Fibroblast of lung (primary cell): ENCODE results near the gene LMF2. TPM values are rescaled to one million over a fixed set of nuclear protein-coding genes. Genes with fewer than 3 reads are reported as not detected.

Experiments
- DNase-seq, 2 donors: peaks; one replicate each; pipeline versions ENCODE4 v3.0.0 to v3.0.0-alpha.2; 2010; ENCODE audit warnings: low read depth in 2 of 2
- H2AFZ ChIP-seq: 2 replicates; pipeline ENCODE4 v1.5.1; 2012; ENCODE audit warnings: low read length, control low read depth, inconsistent platforms
- H3K27ac ChIP-seq: 2 replicates; pipeline ENCODE4 v1.5.1; 2011; ENCODE audit warnings: low read length, control low read depth; ENCODE audit not compliant: insufficient read depth
- H3K27me3 ChIP-seq: 2 replicates; pipeline ENCODE4 v1.5.1; 2011; ENCODE audit warnings: mild to moderate bottlenecking, low read length; ENCODE audit not compliant: control insufficient read depth, insufficient read depth
- H3K36me3 ChIP-seq: 2 replicates; pipeline ENCODE4 v1.5.1; 2011; ENCODE audit warnings: low read length; ENCODE audit not compliant: control insufficient read depth, insufficient read depth
- H3K4me1 ChIP-seq: 2 replicates; pipeline ENCODE4 v1.5.1; 2011; ENCODE audit warnings: low read length; ENCODE audit not compliant: control insufficient read depth, insufficient read depth; ENCODE audit errors: extremely low read depth
- H3K4me2 ChIP-seq: 2 replicates; pipeline ENCODE4 v1.5.1; 2011; ENCODE audit warnings: low read length, control low read depth; ENCODE audit not compliant: insufficient read depth; ENCODE audit errors: extremely low read depth
- H3K4me3 ChIP-seq, 4 experiments: fragments of 200-600 bp in 1 of 4; sonication (generic) in 1 of 4; replicated peaks in 1 of 4; 2 replicates each; pipeline ENCODE4 v1.5.1; 2011 to 2016; ENCODE audit warnings: low read length in 4 of 4, low read depth in 3 of 4, mild to moderate bottlenecking in 3 of 4, control low read depth in 2 of 4, inconsistent platforms in 1 of 4, mixed read lengths in 1 of 4; ENCODE audit not compliant: insufficient read depth in 1 of 4; ENCODE audit errors: control extremely low read depth in 1 of 4
- H3K79me2 ChIP-seq: 2 replicates; pipeline ENCODE4 v1.5.1; 2012; ENCODE audit warnings: mild to moderate bottlenecking, low read length, inconsistent platforms; ENCODE audit not compliant: control insufficient read depth, insufficient read depth
- H3K9ac ChIP-seq: 2 replicates; pipeline ENCODE4 v1.5.1; 2011; ENCODE audit warnings: mild to moderate bottlenecking, low read length, control low read depth; ENCODE audit not compliant: insufficient read depth
- H3K9me3 ChIP-seq: 2 replicates; pipeline ENCODE4 v1.5.1; 2012; ENCODE audit warnings: low read depth, low read length; ENCODE audit not compliant: control insufficient read depth, insufficient read depth
- H4K20me1 ChIP-seq: 2 replicates; pipeline ENCODE4 v1.5.1; 2011; ENCODE audit warnings: low read length; ENCODE audit not compliant: control insufficient read depth, insufficient read depth; ENCODE audit errors: extremely low read depth
- EZH2 ChIP-seq: IDR thresholded peaks from 2 replicates; pipeline ENCODE4 v1.5.1; 2012; ENCODE audit warnings: low read length, control low read depth, mild to moderate bottlenecking; ENCODE audit errors: missing control alignments
- polyA plus RNA-seq, 2 donors: library from polyadenylated mRNA; depleted of rRNA in 1 of 2; stranded (reverse) in 1 of 2; unstranded in 1 of 2; fragments of >200 nt; gene quantifications; 2 replicates each; pipeline ENCODE4 v1.2.1, GENCODE V29; 2011 to 2012; ENCODE audit warnings: missing spikeins in 1 of 2
- total RNA-seq: library from RNA; depleted of rRNA; stranded (reverse); fragments of >200 nt; gene quantifications from 2 replicates; pipeline ENCODE4 v1.2.1, GENCODE V29; 2014
- TF ChIP-seq, protein P1 (sequence below), 2 donors: IDR thresholded peaks in 1 of 2; conservative IDR thresholded peaks in 1 of 2; 1 replicate in 1 of 2; 2 replicates in 1 of 2; pipeline ENCODE4 v1.5.1; 2011 to 2012; ENCODE audit warnings: low read length in 2 of 2, control low read depth in 1 of 2, inconsistent platforms in 1 of 2, low read depth in 1 of 2, mild to moderate bottlenecking in 1 of 2

Gene LMF2
- total and polyA plus RNA-seq, 2 donors (not counting 1 experiment from before 2014, with no cell fraction given) = 25.8 to 37.8 TPM

DNA sequence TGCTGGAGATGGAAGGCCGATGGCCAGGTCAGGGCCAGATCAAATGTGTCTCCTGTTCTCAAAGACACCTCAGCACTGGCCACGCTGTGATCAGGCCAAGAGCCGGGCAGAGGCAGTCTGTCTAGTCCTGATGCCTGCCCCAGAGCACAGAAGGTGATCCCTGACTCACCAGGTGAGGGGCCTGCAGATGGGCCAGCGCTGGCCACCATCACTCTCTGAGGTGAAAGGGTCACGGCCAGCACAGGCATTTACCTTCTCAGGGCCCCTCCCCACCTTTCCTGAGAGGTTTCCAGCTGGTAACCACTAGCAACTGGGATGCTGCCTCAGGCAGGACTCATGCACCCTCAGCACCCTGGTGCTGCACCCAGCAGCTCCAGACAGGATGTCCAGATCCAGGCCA, 35.5 kb downstream of the LMF2 start:
- TF ChIP-seq, protein P1, sequence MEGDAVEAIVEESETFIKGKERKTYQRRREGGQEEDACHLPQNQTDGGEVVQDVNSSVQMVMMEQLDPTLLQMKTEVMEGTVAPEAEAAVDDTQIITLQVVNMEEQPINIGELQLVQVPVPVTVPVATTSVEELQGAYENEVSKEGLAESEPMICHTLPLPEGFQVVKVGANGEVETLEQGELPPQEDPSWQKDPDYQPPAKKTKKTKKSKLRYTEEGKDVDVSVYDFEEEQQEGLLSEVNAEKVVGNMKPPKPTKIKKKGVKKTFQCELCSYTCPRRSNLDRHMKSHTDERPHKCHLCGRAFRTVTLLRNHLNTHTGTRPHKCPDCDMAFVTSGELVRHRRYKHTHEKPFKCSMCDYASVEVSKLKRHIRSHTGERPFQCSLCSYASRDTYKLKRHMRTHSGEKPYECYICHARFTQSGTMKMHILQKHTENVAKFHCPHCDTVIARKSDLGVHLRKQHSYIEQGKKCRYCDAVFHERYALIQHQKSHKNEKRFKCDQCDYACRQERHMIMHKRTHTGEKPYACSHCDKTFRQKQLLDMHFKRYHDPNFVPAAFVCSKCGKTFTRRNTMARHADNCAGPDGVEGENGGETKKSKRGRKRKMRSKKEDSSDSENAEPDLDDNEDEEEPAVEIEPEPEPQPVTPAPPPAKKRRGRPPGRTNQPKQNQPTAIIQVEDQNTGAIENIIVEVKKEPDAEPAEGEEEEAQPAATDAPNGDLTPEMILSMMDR (conservative IDR thresholded peaks at IDR 0.05 in 1 of 2, IDR thresholded peaks at IDR 0.05 in 1 of 2; ENCODE audit: low read depth in 1 of 2, low read length in 2 of 2) = no peak
- no peak for TF ChIP-seq EZH2
- peaks cover 3% of the 10 kb centered on the region for H4K20me1 ChIP-seq
- H3K4me1 ChIP-seq = peaks cover 16% of the 10 kb centered on the region
- peaks cover 55% of the 10 kb centered on the region for H3K79me2 ChIP-seq
- H3K36me3 ChIP-seq = peaks cover 5% of the 10 kb centered on the region
- H3K9ac ChIP-seq = no peak overlapping the region
- no peak overlapping the region for H2AFZ ChIP-seq
- no peak overlapping the region for H3K4me3 ChIP-seq
- H3K27me3 ChIP-seq = no peaks in the 10 kb centered on the region
- H3K27ac ChIP-seq = no peak overlapping the region
- H3K4me2 ChIP-seq = no peak overlapping the region
- no peaks in the 10 kb centered on the region for H3K9me3 ChIP-seq
- DNase-seq = no peak

DNA sequence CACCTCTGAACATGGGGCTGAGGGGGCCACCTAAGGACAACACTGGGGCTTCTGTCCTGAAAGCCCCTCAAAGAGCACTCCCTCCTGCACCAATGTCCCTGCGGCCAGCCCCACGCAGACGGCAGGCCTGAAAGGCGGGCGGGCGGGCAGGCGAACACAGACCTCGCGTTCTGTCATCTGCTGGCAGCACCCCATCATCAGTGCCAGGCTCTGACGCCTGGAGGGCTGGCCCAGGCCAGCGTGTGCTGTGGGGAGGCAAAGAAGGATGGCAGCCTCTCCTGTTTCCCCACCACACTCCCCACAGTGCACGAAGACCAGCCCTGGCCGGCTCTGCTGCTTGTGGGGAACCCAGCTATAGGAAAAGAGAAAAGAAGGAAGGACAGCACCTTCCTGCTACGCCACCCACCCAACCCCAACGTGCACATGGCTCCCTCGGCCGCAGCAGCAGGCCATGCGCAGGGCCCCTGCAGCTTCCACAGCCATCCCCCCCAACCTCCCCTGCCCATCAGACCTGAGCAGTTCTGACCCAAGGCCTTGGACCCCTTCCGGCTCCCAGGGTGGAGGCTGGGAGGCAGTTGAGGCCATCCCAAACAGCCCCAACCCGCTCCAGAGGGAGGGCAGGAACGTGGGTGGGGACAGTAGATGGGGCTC, 36.2 kb downstream of the LMF2 start:
- H3K9me3 ChIP-seq = no peaks in the 10 kb centered on the region
- H3K4me3 ChIP-seq = no peak overlapping the region
- peaks cover 10% of the 10 kb centered on the region for H3K36me3 ChIP-seq
- H3K27ac ChIP-seq = no peak overlapping the region
- no peaks in the 10 kb centered on the region for H3K27me3 ChIP-seq
- peaks cover 3% of the 10 kb centered on the region for H4K20me1 ChIP-seq
- H3K4me2 ChIP-seq = no peak overlapping the region
- DNase-seq = no peak
- no peak for TF ChIP-seq EZH2
- TF ChIP-seq, protein P1 (conservative IDR thresholded peaks at IDR 0.05 in 1 of 2, IDR thresholded peaks at IDR 0.05 in 1 of 2; ENCODE audit: low read depth in 1 of 2, low read length in 2 of 2) = no peak
- no peak overlapping the region for H2AFZ ChIP-seq
- peaks cover 16% of the 10 kb centered on the region for H3K4me1 ChIP-seq
- no peak overlapping the region for H3K9ac ChIP-seq
- H3K79me2 ChIP-seq = peaks cover 55% of the 10 kb centered on the region

GRCh38 chr22:50470491-50470890, 37.0 kb downstream of the LMF2 start:
- H3K9me3 ChIP-seq = no peaks in the 10 kb centered on the region
- no peak overlapping the region for H2AFZ ChIP-seq
- no peak overlapping the region for H3K27ac ChIP-seq
- no peak for TF ChIP-seq EZH2
- TF ChIP-seq, protein P1 (conservative IDR thresholded peaks at IDR 0.05 in 1 of 2, IDR thresholded peaks at IDR 0.05 in 1 of 2; ENCODE audit: low read depth in 1 of 2, low read length in 2 of 2) = no peak
- H3K27me3 ChIP-seq = no peaks in the 10 kb centered on the region
- H3K79me2 ChIP-seq = peaks cover 55% of the 10 kb centered on the region
- H4K20me1 ChIP-seq = peaks cover 3% of the 10 kb centered on the region
- no peak overlapping the region for H3K4me2 ChIP-seq
- H3K9ac ChIP-seq = no peak overlapping the region
- H3K4me3 ChIP-seq = no peak overlapping the region
- peaks cover 16% of the 10 kb centered on the region for H3K4me1 ChIP-seq
- DNase-seq = no peak
- H3K36me3 ChIP-seq = peaks cover 18% of the 10 kb centered on the region
